HG03558 (cell line): ENCODE results near the gene GLCCI1.
"Not testable (repeated sequence)": the region's sequence is repeated elsewhere in the genome, so short reads cannot be mapped to it uniquely, and the experiment has no call there.

Experiments used
- ATAC-seq: cut with Tn5 transposase; IDR thresholded peaks from one replicate; pipeline ENCODE4 v1.9.1; 2021; ENCODE audit warnings: moderate number of reproducible peaks; ENCODE audit not compliant: unreplicated experiment; ENCODE audit errors: extremely low read depth

The GLCCI1 gene

DNA sequence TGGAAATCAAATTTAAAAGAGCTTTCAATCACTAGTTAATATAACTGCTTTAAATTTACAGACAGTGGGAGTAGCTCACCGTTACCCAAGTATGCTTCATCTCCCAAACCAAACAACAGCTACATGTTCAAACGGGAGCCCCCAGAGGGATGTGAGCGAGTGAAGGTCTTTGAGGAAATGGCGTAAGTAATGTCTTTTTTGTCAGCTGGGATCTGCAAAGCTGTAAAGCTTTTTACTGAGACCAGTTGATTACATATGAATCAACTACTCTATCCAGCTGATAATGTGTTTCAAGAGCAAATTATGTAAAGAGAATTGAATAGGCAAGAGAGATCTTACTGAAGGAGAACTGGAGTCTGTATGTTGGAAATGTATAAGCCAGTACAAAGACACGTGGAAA lies 116.2 kb downstream of the GLCCI1 start:
- no peak for ATAC-seq

DNA sequence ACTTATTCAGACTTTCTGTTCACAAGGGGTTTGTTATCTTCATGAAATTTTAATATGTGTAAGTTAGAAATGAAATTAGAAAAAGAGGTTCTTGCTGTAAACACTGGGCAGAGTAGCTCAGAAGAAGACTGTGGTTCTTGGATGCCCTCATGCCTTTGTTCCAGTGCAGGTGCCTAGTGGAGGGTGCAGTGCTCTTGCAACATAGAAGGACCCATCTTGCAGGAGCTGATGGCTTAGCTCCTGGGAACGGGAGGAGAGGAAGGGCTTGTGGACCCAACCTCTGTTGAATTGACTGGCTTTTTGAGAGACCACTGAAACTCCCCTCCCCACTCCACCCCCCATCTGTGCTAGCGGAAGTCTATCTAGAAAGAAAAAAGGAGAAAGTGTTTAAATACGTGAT lies 116.8 kb downstream of the GLCCI1 start:
- no peak for ATAC-seq

DNA sequence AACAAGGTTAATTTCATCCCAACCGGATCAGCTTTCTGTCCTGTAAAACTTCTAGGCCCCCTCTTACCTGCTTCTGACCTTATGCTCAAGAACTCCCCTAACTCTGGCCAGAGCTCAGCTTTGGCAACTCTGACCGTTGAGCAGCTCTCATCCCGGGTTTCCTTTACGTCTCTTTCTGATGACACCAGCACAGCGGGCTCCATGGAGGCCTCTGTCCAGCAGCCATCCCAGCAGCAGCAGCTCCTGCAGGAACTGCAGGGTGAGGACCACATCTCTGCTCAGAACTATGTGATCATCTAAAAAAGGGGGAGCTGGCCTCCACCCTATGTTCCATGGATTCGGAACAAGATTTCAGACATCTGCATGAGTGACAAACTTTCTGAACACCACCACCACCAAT lies 117.6 kb downstream of the GLCCI1 start:
- no peak for ATAC-seq

GRCh38 chr7:8089036-8089780 lies 120.6 kb downstream of the GLCCI1 start:
- ATAC-seq, result no peak

- ATAC-seq, result no peak
Observed at GRCh38 chr7:8092140-8092539, 123.5 kb downstream of the GLCCI1 start.

DNA sequence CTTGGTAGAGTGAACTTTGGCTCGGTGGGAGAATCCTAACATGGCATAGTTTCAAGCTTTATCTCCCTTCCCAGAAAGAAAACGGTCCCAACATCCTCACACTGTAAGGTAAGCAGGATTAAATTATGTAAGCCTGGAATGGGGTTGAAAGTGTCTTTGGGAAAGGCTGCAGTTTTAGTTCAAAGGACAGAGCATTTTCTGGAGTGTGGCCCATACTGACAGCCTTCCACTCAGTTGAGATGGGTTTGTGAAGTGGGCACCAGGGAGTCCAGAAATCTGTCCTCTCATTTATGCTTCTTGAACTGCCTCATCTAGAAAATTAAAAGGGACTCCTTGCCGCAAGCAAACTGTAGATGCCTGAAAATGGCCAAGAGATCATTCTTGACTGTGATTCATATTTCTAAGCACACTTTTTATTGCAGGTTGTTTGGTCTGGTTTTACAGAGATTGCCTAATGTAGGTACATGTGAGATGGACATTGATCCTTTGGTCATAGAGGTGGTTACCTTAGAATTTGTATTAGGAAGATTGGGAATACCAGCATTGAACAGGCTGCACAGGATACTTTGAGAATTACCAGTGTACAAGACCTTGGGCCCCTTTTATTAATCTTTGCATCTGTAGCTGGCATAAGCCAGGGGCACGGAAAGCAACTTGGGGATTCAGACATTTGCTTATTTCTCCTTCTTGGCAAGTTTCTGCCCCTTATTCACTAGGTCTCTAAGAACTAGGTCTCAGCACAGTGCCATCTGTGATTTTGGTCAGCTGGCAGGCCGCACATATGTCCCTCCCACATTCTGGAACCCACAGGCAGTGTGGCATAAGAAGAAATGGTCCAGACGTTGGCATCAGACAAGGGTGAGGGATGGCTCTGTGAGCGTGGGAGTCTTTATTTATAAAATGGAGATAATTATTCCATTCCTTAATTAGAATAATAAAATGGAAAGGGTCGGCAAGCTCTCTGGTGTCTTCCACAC lies 125.9 kb downstream of the GLCCI1 start:
- ATAC-seq, result no peak

DNA sequence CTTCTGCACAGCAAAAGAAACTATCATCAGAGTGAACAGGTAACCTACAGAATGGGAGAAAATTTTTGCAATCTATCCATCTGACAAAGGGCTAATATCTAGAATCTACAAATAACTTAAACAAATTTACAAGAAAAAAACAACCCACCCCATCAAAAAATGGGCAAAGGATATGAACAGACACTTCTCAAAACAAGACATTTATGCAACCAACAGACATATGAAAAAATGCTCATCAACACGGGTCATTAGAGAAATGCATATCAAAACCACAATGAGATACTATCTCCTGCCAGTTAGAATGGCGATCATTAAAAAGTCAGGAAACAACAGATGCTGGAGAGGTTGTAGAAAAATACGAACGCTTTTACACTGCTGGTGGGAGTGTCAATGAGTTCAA lies 132.7 kb downstream of the GLCCI1 start:
- ATAC-seq, result not testable (repeated sequence)

DNA sequence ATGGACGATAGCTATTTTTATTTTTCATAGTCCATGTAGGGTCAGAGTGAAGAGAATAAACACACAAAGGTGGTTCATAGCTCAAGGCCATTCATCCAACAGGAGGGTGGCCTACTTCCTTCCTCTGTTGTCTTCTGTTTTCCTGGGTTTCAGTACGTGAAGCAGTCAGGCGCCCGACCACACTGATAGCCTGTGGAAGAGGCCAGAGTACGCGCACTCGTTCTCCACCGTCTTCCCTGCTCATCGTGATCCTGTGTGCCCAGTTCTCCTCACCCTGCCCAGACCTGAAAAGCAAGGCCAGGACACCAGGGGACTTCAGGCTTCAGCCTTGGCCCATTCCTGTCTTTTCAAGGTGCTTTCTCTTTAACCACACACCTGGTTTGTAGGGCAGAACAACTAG lies 134.7 kb downstream of the GLCCI1 start:
- no peak for ATAC-seq

- no peak for ATAC-seq
Observed at GRCh38 chr7:8105449-8106095, 137.0 kb downstream of the GLCCI1 start.

DNA sequence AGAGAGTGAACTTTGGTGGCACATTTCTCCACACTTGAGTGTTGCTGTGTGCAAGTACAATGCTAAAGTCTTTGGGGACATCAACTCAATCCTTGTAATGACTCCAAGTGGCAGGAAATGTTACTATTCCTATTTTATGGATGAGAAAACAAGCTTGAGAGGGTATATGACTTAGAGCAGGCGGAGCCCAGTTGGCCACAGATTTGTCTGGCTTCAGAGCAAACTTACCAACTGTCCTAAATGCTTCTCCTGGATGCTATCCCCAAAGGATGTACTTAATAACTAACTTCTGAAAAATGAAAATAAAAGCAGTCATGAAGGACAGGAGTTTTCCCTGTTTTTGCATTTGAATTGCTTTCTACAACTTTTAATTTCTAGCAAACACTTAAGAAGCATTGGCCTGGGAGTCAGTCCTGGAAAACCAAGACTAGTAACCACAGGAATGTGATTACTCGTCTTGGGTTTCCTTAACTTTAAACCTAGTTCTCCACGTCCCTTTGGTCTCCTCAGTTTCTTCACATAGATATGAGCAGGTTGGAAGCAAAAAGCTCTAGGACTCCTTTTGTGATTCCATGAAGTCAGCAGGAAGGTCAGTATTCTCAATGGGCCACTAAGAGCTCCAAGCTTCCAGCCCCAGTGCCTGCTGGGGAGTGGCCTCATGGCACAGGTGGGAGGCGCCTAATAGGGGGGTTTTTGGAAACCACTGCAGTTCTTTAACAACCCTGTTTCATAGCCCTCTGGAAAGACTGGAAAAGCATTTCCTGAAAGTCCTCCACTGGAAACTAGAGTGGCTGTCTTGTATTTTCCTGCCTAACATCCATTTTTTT lies 140.8 kb downstream of the GLCCI1 start:
- no peak for ATAC-seq

DNA sequence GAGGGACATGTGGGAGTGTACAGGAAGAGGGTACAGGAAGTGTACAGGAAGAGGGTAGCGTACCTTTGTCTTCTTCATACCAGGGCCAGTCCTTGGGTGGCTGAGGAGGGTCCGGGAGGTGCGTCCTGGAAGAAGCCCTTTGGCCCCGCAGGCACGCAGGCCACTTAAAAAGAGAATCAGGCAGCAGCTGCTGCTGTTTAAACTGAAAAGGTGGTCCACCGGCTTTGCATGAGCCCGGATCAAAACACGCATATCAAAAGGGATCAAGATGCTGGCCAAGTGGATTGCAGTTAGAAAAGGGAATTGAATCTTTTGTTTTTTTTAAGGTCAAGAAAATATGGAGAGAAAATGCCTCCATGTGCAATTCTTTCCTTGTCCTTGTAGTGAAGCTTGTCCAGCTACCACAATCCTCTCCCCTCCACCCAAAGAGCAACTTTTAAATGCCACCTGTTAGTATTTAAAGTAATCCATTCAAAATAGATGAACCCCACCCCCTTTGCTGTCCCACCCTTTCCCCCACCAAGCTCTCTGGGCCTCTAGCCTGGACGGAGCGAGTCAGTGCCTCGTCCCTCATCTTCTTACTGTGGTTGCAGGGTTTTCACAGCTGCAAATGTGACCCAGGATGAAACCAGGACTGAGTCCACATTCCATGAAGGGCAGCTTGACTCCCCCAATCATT lies 142.8 kb downstream of the GLCCI1 start:
- ATAC-seq, result no peak

DNA sequence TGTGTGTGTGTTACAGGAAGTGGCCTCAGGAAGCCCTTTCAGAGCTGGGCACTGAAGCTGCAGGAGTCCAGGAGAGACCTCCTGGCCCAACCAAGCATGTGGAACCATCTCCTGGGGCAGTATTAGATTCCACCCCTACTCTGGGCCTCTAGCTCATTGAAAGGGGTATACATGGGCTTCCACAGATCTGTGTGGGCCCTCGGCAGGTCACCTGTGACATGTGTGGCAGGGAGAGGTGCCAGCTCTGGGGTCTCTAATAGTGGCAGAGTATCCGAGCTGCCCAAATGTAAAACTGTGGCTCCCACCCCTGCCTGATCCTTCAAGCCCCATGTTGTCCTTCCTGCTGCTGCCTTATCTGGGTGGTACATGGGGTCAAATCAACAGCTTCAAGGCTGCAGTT lies 144.1 kb downstream of the GLCCI1 start:
- ATAC-seq, result no peak

DNA sequence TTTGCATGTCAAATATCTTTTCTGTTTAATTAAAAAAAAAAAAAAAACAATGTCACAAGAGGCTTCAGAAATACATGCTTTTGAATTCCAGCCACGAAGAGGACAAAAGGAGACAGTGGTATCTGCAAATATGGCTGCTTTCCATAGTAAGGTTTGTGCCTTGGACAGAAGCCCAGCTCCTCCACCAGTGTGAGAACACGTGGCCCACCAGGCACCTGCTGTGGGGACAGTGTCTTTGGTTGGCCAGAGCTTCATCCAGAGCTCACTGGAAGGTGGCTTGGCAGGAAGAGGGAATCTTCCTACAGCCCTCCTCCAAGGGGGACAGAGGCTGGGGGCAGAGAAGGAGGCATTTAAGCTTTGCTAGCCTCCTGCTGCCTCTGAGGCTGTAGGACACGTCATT lies 144.6 kb downstream of the GLCCI1 start:
- no peak for ATAC-seq

- no peak for ATAC-seq
Observed at GRCh38 chr7:8114175-8114574, 145.6 kb downstream of the GLCCI1 start.

DNA sequence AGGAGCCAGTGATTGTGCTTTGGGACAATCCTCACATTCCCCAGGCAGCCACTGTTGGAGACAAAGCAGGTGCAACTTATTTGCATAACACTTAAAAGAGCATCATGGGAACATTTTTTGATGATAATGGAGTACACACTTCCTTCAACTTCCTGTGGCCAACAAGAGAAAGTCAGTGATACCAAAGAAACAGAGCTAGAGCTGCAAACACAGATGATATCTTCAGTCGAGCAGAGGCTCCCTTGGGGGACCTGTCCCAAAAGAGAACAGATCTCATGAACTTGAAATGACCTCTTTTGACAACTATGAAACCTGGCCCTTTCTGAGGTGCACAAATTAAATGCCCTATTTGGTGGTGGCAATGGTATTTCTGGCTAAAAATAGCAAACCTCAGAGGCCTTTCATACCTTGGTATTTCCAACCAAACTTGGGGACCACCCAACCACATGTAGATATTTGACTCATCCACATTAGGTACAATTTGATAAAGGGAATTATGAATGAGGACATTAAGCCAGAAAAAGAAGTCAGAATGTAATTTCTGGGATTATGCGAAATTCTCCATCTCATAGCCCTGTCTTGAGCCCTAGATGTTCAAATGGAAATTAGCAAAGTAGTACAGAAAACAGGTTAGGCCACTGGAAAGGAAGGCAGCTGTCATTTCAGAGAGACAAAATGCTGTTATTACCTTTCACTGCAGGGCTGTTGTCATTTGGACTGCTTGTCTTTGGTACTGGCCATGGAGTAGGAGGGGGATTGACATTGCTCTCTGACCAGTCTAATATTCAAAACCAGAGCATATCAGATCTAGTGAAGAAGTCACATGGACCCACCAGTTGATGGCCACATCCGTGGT lies 147.2 kb downstream of the GLCCI1 start:
- ATAC-seq, result peak; percentile 85

DNA sequence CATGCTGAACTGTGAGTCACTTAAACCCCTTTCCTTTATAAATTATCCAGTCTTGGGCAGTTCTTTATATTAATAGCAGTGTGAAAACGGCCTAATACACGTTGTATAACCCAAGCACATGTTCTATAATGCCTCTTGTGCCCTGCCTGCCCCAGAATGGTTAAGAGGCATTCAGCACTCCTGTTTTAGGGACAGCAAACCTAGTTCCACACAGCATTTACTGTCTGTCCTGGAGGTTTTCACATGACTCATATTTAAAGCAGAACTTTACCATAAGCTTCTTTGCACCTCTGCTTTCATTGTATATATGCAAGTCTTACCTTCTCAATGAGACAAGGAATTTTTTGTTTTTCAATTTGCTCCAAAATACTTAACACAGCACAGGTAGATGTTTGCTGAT lies 148.6 kb downstream of the GLCCI1 start:
- no peak for ATAC-seq

DNA sequence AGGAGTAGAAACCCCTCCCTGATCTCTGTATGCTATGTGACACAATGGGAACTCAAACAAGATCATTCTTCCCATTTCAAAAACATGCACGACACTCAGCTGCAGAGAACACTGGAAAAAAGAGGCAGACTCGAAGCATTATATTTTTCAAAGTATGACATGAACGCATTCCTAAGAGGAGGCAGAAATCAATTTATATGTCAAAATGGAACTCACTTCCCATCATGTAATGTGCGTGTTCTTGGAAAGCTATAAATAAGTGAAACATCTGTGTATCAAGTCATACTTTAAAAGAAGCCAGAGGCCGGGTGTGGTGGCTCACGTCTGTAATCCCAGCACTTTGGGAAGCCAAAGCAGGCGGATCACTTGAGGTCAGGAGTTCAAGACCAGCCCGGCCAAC lies 150.7 kb downstream of the GLCCI1 start:
- no peak for ATAC-seq

DNA sequence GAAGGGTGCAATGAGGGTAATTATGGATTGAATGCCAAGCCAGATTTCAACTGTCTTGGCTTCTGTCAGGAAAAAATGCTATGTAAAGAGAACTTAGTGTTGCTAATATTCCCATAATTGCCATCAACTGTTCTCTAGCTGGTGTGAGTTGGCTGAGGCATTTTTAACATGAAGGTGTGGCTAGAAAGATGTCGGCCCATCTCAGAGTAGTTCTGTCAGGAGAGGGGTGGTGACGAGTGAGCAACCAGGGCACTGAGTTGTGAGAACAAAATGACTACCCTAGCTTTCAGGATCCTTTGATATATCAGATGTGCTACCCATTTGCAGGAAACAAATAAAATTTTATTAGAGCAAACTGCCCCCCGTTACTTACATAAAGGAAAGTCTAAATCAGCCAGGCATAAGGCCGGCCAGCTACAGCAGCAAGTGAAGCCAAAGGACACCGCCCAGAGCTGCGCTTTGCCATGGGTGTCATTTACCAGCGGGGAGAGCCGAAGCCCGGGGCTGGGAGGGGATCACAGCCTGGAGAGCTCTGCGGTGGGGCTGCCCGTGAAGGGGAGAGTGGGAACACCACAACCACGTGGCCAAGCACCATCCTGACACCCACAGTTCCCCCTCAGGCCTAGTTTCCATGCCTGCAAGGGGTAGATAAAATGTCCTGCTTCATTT lies 151.9 kb downstream of the GLCCI1 start:
- no peak for ATAC-seq
